Measurements from ENCODE around the gene KRT5. TPM values are rescaled to one million over a fixed set of nuclear protein-coding genes. Genes with fewer than 3 reads are reported as not detected.

Gene KRT5
- total RNA-seq, result not detected

DNA sequence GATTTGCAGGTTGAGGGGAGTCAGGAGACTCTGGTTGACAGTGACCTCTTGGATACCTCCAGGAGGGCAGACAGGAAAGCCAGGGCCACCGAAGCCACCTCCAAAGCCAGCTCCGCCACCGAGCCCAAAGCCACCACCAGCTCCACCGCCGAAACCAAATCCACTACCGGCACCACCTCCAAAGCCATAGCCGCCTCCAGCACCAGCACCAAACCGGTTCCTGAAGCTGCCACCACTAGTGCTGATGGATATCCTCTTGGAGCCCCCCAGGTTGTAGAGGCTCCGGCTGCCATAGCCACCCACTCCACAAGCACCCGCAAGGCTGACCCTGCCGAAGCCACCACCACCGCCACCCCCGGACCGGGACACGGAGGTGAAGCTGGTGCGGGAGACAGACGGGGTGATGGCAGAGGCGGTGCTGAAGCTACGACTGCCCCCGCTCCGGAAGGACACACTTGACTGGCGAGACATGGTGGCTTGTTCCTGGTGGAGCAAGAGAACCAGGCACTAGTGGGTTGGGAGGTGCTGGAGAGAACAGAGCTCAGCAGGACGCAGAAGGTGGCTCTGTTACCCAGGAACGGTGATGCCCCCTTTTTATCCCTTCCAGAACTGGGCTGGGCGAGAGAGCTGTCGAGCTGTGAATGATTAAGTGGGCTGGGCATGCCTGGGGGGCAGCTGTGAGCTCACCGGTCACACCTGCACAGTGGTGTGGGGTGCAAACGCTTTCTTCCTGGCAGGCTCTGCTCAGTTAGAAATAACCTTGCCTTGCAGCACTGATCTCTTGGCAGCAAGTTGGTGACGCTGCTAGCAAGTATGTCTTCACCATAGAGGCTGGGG lies at the start of gene KRT5:
KRT5 (minus strand) TSS at position 569 of the 837 bp plus-strand sequence; CDS start at position 471, 98 bp downstream.
- intact Hi-C loops (cut with DNase I), result no loop called here
- peak; percentile 11 for DNase-seq
- TF ChIP-seq, protein P1, sequence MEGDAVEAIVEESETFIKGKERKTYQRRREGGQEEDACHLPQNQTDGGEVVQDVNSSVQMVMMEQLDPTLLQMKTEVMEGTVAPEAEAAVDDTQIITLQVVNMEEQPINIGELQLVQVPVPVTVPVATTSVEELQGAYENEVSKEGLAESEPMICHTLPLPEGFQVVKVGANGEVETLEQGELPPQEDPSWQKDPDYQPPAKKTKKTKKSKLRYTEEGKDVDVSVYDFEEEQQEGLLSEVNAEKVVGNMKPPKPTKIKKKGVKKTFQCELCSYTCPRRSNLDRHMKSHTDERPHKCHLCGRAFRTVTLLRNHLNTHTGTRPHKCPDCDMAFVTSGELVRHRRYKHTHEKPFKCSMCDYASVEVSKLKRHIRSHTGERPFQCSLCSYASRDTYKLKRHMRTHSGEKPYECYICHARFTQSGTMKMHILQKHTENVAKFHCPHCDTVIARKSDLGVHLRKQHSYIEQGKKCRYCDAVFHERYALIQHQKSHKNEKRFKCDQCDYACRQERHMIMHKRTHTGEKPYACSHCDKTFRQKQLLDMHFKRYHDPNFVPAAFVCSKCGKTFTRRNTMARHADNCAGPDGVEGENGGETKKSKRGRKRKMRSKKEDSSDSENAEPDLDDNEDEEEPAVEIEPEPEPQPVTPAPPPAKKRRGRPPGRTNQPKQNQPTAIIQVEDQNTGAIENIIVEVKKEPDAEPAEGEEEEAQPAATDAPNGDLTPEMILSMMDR (IDR thresholded peaks at IDR 0.05), result no peak
- Histone ChIP-seq H3K36me3 (no peaks in the 10 kb centered on the region), H3K4me1 (no peaks in the 10 kb centered on the region), H3K4me3 (no peak within 1 kb of the TSS), H3K9me3 (no peaks in the 10 kb centered on the region), H3K27me3 (no peaks in the 10 kb centered on the region), H3K27ac (no peak within 1 kb of the TSS), H3K9ac (ENCODE audit: low read depth in 2 of 2, low read length in 2 of 2) (no peak within 1 kb of the TSS)

DNA sequence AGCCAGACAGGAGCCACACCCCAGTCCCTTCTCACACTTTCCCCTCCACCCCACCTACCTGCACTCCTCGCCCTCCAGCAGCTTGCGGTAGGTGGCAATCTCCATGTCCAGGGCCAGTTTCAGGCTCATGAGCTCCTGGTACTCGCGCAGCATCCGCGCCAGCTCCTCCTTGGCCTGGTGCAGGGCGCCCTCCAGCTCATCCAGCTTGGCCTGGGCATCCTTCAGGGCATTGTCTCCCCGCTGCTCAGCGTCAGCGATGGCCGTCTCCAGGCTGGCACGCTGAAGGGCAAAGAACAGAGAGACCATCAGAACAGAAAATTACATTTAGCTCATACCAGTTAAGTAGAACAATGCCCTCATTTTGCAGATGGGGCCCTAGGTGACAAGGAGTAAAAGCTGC lies 47.9 kb upstream of the KRT5 start:
- H3K9ac ChIP-seq (ENCODE audit: low read depth in 2 of 2, low read length in 2 of 2), result no peak overlapping the region
- DNase-seq, result no peak
- H3K27ac ChIP-seq, result no peak overlapping the region
- no peak overlapping the region for H3K4me3 ChIP-seq
- intact Hi-C loops (cut with DNase I), result no loop called here
- no peaks in the 10 kb centered on the region for H3K27me3 ChIP-seq
- TF ChIP-seq, protein P1 (IDR thresholded peaks at IDR 0.05), result no peak
- H3K4me1 ChIP-seq, result no peaks in the 10 kb centered on the region
- no peaks in the 10 kb centered on the region for H3K9me3 ChIP-seq
- H3K36me3 ChIP-seq, result no peaks in the 10 kb centered on the region

DNA sequence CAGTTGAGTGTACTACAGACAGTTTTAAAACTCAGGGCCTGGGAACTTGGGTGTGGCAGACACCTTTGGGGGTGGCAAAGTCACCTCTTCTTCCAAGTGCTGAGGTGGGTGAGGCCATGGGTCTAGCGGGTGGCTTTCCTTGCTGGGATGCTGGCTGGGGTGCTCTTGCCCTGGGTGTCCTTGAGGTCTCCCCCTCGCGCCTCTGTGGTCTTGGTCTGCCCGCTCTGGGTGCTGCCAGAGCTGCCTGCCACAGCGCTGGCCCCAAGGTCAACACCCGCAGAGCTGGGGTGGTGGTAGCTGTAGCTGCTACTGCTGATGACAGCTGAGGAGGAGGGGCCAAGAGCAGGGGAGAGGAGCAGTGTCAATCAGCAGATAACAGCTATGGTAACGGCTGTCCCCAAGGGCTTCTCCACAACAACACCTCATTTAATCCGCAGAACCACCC lies 46.7 kb upstream of the KRT5 start:
- no peak for DNase-seq
- intact Hi-C loops (cut with DNase I), result no loop called here
- Histone ChIP-seq H3K27ac (no peak overlapping the region), H3K4me1 (no peaks in the 10 kb centered on the region), H3K9ac (ENCODE audit: low read depth in 2 of 2, low read length in 2 of 2) (no peak overlapping the region), H3K9me3 (no peaks in the 10 kb centered on the region), H3K27me3 (no peaks in the 10 kb centered on the region), H3K4me3 (no peak overlapping the region), H3K36me3 (no peaks in the 10 kb centered on the region)
- TF ChIP-seq, protein P1 (IDR thresholded peaks at IDR 0.05), result no peak

DNA sequence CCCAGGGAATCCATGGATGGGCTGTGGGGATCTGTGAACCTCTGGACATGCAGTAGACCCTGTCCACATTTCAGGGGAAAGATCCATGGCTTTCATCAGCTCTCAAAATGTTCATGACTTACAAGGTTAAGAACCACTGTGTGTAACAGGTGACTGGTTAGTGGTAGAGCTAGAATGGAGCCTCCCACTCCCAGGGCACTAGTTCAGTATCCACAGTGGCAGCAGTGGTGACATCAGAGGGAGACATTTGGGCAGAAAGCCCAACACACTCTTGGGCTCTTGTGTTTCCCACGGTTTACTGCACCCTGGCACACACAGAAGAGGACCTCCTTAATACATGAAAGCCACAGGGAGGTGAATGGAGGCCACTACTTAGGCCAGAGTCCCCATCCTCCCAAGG lies 44.4 kb upstream of the KRT5 start:
- no peak overlapping the region for H3K4me3 ChIP-seq
- DNase-seq, result no peak
- intact Hi-C loops (cut with DNase I), result no loop called here

DNA sequence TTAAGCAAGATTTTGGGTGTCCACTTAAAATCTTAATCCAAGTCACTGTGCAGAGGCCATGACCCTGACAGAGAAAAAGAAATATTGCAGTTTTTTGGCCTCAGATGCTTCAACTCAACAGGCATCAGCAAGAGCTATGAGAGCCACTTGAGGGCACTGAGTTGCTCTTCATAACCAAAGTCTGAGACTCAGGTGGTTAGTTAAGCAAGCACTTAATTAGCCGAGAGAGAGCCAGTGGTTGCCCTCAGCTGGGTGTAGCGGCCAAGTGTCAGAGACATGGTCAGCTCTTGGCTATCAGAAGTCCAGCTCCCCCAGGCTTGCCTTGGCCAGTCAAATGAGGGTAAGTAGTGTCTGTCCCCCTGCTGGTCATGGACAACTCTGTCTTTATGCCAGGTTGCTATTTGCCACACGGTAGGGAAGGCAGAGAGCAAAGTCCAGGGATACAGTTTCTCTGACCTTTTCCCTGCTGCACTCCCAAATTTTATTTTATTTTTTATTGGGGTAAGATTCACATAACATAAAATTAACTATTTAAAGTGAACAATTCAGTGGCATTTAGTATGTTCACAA lies 41.8 kb upstream of the KRT5 start:
- Histone ChIP-seq H3K9me3 (no peaks in the 10 kb centered on the region), H3K4me1 (no peaks in the 10 kb centered on the region), H3K36me3 (no peaks in the 10 kb centered on the region), H3K27ac (no peak overlapping the region), H3K27me3 (no peaks in the 10 kb centered on the region), H3K9ac (ENCODE audit: low read depth in 2 of 2, low read length in 2 of 2) (no peak overlapping the region), H3K4me3 (no peak overlapping the region)
- intact Hi-C loops (cut with DNase I), result no loop called here
- DNase-seq, result no peak
- TF ChIP-seq, protein P1 (IDR thresholded peaks at IDR 0.05), result no peak

More for the DNA sequence above, 44.4 kb upstream of the KRT5 start:
- H3K9me3 ChIP-seq, result no peaks in the 10 kb centered on the region
- no peak overlapping the region for H3K9ac ChIP-seq (ENCODE audit: low read depth in 2 of 2, low read length in 2 of 2)
- no peaks in the 10 kb centered on the region for H3K4me1 ChIP-seq
- H3K27ac ChIP-seq, result no peak overlapping the region
- TF ChIP-seq, protein P1 (IDR thresholded peaks at IDR 0.05), result no peak
- no peaks in the 10 kb centered on the region for H3K27me3 ChIP-seq
- H3K36me3 ChIP-seq, result no peaks in the 10 kb centered on the region
